GM23248 (cell line): ENCODE data around the gene FDX2.

Source experiments
- EZH2 ChIP-seq: fragments of 200-600 bp; sonication (generic); IDR thresholded peaks from 2 replicates; pipeline ENCODE4 v1.6.1; 2018; ENCODE audit warnings: antibody characterized with exemption, mild to moderate bottlenecking; ENCODE audit not compliant: insufficient read depth, poor library complexity, severe bottlenecking
- EZH2phosphoT487 ChIP-seq: fragments of 200-600 bp; sonication (generic); IDR thresholded peaks from 2 replicates; pipeline ENCODE4 v1.6.1; 2018; ENCODE audit warnings: antibody characterized with exemption, moderate library complexity, mild to moderate bottlenecking, low read depth; ENCODE audit not compliant: insufficient read depth

DNA sequence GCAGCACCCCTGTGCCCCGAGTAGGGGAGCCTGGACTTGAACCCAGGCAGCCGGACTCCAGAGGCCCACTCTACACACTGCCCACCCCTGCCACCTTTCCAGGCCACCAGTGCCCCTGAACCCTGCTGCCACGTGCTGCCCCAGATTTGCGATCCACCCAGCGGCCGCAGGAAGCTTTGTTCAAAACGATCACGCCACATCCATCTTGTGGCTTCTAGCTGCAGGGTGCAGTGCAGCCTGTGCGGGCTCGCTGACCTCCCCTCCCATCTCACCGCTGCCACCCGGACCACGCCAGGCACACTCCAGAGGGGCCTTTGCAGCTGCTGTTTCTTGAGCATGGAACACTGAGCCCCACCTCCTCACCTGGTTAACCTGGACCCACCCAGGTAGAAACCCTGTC is 13.7 kb upstream of the FDX2 start:
- TF ChIP-seq EZH2phosphoT487 (no peak), EZH2 (no peak)
